ENCODE data around the gene PLEKHG3.

Gene PLEKHG3

DNA sequence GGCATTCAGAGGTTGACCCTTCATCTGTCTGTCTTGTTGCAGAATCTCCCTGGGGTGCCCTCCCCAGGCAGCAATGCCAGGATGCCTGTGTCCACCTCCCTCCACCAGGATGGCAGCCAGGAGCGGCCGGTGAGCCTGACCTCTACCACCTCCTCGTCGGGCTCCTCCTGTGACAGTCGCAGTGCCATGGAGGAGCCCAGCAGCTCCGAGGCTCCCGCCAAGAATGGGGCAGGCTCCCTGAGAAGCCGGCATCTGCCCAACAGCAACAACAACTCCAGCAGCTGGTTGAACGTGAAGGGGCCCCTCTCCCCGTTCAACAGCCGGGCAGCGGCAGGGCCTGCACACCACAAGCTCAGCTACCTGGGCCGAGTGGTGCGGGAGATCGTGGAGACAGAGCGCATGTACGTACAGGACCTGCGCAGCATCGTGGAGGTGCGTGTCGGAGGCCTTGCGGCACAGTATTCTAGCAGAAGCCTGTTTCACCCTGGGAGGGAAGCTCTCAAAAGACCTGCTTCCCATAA, 23.4 kb downstream of the PLEKHG3 start:
- no peak for DNase-seq (ENCODE audit: extremely low read depth, low read depth)
- TF ChIP-seq, protein P1, sequence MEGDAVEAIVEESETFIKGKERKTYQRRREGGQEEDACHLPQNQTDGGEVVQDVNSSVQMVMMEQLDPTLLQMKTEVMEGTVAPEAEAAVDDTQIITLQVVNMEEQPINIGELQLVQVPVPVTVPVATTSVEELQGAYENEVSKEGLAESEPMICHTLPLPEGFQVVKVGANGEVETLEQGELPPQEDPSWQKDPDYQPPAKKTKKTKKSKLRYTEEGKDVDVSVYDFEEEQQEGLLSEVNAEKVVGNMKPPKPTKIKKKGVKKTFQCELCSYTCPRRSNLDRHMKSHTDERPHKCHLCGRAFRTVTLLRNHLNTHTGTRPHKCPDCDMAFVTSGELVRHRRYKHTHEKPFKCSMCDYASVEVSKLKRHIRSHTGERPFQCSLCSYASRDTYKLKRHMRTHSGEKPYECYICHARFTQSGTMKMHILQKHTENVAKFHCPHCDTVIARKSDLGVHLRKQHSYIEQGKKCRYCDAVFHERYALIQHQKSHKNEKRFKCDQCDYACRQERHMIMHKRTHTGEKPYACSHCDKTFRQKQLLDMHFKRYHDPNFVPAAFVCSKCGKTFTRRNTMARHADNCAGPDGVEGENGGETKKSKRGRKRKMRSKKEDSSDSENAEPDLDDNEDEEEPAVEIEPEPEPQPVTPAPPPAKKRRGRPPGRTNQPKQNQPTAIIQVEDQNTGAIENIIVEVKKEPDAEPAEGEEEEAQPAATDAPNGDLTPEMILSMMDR (IDR thresholded peaks at IDR 0.05; ENCODE audit: low read depth, low read length) = no peak

DNA sequence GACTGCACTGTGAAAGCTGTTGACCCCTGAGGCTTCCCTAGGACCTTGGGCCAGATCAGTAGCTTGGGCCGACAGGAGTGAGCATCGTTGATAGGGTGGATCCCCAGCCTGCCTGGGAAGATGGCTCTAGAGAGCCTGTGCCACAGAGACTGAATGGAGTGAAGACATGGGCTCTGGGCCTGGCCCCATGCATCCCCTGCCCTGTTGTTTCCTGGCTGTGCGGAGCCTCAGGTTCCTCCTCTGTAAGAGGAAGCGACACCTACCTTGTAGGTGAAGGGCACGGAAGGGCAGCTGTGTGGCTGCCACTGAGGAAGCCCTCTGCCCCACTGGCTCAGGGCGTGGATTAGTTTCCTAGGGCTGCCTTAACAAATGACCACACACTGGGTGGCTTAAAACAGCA, 23.9 kb downstream of the PLEKHG3 start:
- DNase-seq (ENCODE audit: extremely low read depth, low read depth) = no peak
- TF ChIP-seq, protein P1 (IDR thresholded peaks at IDR 0.05; ENCODE audit: low read depth, low read length) = no peak

DNA sequence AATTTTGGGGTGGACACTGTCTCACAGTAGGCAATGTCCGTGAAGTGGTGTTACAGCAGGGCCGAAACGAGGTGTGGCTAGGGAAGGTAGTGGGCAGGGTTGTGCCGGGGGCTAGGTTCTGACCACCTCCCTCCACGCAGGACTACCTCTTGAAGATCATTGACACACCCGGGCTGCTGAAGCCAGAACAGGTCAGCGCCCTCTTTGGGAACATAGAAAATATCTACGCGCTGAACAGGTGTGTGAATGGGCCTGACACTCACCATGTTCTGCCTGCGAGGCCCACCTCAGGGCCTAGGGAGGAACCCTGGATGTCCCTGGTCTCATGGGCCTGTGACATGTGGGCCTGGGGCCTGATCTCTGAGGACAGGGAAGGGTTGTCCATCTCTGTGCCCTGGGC, 24.6 kb downstream of the PLEKHG3 start:
- no peak for DNase-seq (ENCODE audit: extremely low read depth, low read depth)
- TF ChIP-seq, protein P1 (IDR thresholded peaks at IDR 0.05; ENCODE audit: low read depth, low read length) = no peak

DNA sequence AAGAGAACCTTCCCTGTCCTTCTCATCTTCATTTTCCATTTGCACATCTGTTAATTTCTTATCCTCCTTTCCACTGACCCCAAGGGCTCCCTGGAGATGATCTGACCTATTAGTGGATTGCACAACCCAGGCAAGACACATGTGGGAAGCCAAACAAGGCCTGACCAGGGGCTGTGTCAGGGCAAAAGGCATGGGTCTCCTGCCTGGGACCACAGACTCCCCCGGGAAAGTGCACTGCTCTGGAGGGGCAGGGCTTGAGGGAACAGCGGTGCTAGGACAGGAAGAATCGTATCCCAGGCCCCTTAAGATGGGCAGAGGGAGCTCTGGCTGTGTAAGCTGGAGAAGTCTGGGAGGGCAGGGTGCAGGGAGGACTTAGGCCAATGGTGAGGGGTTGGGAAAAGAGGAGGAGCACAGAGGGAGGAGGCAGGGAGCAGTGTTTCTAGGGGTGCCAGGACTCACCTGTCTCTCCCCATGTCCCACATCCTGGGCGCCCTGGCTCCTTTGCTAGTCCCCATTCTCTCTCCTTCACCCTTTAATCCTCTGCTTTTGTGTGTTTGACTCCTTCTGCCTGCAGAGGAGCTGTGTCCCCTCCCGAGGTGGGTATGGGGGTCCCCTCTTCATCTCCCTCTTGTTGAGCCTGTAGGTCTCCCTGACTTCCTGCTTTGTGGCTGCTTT, 25.3 kb downstream of the PLEKHG3 start:
- no peak for DNase-seq (ENCODE audit: extremely low read depth, low read depth)
- TF ChIP-seq, protein P1 (IDR thresholded peaks at IDR 0.05; ENCODE audit: low read depth, low read length) = no peak

DNA sequence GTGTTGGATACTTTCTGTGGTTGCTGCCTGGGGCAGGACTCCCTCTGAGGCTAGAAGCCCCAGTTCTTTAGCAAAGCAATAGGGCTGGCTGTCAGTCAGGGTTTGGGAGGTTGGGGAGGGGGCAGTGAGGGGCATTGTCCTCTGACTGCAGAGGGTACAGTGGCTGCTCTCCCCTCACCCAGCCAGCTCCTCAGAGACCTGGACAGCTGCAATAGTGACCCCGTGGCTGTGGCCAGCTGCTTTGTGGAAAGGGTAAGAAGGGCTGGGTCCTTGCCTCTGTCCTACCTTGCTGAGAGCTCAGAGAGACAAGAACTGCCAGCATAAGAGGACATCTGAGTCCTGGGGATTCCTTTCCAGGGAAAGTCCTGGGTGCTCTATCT, 25.8 kb downstream of the PLEKHG3 start:
- DNase-seq (ENCODE audit: extremely low read depth, low read depth) = no peak
- TF ChIP-seq, protein P1 (IDR thresholded peaks at IDR 0.05; ENCODE audit: low read depth, low read length) = no peak

DNA sequence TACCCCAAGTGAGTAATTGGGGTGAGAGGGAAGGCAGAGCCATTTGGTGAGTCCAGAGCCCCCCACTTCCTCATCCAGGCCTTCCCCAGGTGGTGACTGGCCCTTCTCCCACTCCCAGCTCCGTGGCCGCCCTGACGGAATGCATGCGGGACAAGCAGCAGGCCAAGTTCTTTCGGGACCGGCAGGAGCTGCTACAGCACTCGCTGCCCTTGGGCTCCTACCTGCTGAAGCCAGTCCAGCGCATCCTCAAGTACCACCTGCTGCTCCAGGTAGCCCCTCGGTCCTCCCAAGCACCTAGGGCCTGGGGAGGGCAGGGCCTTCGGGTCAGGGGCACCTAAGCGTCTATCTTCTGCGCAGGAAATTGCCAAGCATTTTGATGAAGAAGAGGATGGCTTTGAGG, 26.5 kb downstream of the PLEKHG3 start:
- TF ChIP-seq, protein P1 (IDR thresholded peaks at IDR 0.05; ENCODE audit: low read depth, low read length) = no peak
- DNase-seq (ENCODE audit: extremely low read depth, low read depth) = no peak

DNA sequence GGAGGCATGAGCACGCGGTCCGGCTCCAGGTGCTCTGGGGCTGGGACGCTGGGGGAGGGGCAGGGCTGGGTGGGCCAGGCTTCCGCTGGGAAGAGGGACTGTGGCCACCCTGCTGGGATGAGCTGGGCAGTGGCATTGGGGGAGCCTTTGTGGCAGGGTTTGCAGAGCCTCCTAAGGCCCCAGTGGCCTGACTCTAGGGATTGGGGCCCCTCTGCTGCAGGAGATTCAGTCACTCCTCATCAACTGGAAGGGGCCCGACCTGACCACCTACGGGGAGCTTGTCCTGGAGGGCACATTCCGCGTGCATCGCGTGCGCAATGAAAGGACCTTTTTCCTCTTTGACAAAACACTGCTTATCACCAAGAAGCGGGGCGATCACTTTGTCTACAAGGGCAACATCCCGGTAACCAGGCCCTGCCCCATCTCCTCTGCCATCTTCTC, 26.9 kb downstream of the PLEKHG3 start:
- DNase-seq (ENCODE audit: extremely low read depth, low read depth) = no peak
- TF ChIP-seq, protein P1 (IDR thresholded peaks at IDR 0.05; ENCODE audit: low read depth, low read length) = no peak
